IPS DF 19.7 (cell line): ENCODE results near the gene RAI14.

Source experiments
- DNase-seq: peaks from one replicate; pipeline ENCODE4 v3.0.0-alpha.2; 2013; ENCODE audit warnings: low read depth, low spot score

RAI14 gene

DNA sequence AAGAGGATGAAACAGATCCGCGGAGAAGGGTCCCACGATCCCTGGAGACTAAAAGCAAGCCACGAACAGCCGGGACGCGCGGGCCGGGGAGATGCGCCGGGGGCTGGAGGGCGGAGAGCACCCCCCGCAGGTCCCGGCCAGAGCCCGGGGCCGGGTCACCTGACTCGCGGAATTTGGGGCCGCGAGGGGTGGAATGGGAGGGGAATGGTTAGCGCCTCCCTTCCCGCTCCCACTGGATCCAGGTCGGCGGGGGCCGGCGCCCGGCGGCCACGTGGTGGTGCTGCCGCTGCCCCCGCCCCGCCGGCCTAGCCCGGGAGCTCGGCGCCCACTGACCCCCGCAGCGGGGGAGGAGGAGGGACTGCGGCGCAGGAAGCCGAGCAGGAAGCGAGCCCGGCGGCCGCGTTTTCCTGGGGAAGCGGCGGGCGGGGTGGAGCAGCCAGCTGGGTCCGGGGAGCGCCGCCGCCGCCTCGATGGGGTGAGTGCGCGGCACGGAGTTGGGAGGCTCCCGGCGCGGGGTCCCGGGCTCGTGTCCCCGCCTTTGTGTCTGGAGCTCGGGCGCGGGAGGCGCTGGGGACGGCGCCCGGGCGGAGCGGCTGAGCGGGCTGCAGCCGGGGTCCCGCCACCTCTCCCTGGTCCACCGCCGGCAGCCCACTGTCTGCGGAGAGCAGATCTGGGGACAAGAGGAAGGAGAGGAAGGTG is at the start of gene RAI14:
TSS of gene RAI14 (plus strand) at position 328 of the 699 bp plus-strand sequence. CDS start 30,592 bp downstream, outside the sequence.
- no peak for DNase-seq

DNA sequence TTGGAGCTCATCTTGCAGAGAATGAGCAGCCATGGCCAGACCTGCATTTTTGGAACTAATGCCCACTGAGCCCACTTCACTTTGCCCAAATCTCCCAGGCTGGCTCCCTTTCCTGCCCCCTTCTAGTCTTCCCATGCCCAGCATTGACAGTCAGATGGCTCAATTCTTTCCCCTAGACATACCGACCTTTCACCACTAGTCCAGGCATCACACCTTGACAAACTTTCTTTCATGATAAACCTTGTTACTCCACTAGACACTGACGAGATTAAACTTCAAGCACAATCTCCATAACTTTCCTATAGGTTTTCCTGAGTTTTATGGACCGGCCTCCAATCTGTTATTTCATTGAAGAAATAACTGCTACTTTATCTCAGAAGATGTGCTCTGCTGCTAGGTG is 47.8 kb upstream of the RAI14 start:
- DNase-seq: no peak

DNA sequence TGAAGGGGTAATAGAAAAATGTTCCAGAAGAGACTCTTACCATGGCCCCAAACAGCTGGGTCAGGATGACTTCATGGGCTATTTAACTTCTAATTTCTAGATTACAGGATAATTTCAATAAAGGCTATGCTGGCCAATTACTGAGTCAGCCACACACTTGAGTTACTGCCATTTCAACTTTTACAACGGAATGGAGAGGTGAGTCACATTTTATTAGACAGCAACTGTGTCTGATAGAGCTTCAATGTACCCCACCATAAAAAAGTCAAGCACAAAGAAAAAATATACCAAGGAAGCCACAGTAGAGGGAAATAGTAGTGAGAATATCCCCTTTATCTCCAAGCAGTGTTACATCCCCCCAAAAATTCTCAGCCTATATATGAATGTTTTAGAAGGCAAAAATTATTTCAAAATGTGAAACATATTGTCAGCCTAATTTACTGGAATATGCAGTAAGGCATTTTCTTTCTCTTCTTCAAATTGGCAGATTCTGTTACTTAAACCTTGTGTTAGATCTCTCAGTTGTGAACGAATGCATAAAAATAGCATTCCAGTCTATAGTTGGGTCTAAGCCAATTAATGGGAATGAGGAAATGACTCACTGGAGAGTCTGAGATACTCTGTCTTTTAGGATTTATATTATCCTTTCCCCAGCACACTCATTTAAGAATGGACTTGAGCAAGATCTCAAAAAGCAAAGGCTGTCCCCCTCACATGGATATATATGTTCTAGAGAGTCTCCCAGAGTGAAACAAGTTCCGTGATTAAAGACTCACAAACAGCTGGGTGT is 47.1 kb upstream of the RAI14 start:
- no peak for DNase-seq

DNA sequence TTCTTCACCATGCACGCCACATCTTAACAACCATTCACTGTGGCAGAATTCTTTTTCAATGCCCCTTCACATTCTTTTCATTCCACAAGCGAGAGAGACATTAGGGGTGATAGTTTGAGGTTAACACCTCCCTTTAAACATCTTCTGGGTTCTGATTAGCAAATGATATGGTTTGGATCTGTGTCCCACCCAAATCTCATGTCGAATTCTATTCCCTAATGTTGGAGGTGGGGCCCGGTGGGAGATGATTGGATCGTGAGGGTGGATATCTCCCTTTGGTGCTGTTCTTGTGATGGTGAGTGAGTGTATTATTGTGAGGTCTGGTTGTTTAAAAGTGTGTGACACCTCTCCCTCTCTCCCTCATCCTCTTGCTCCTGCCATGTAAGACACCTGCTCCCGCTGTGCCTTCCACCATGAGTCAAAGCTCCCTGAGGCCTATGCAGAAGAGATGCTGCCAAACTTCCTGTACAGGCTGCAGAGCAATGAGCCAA is 46.1 kb upstream of the RAI14 start:
- DNase-seq: no peak

DNA sequence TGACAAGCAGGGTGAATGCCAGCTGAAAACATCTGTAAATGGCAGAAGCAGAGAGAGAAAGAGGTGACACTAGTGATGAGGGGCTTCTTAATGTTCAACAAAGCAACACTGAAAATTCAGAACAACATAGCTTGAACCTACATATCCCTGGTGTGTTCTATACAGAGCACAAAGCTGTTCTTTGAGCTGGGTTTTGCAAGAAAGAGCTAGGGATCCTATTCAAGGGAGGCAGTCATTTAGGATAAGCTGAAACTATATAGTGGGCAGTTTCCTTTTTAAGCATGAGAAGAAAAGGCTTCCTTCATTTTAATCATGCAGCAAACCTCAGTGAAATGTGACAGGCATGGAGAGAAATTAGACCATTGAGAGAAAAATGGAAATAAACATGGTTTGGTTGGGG is 45.6 kb upstream of the RAI14 start:
- no peak for DNase-seq

DNA sequence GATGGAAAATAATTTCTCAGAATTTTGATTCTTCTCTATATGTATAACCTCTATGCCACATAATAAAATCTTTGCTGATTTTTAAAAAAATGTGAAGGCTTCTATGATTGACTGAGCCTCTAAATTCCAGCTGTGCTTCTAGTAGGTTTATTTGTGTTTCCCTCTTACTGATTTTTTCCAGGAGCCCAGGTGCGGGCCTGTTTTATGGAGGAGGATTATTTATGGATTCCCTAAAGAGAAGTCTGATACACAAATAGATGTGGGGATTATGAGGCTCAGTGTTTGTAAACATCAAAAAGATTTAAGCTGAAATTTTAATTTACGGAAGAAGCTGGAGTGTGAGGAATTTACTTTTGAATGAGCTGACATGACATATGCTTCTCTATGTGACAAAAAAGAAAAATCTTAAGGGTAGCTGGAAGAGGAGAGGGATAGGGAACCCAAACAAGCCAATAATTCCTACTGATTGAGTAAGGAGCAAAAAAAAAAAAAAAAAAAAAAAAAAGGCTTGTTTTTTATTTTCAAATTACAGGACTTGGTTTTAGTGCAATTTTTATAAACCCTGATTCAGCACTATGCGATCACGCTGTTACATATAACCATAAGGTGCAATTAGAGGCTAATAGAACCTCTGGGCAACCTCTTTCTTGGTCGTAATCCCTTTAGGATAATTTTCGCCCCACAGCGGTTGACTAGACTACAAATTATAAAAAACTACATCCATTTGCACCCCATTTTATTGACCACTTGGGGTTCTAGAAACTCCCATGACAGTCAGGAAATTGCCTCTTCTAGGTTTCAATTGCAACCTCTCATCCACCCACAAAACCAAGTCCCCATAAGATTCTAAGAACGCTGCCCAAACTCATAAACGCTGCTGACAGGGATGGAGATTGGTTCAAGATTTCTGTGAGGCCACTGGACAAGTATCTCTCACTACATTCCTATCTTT is 44.4 kb upstream of the RAI14 start:
- no peak for DNase-seq

DNA sequence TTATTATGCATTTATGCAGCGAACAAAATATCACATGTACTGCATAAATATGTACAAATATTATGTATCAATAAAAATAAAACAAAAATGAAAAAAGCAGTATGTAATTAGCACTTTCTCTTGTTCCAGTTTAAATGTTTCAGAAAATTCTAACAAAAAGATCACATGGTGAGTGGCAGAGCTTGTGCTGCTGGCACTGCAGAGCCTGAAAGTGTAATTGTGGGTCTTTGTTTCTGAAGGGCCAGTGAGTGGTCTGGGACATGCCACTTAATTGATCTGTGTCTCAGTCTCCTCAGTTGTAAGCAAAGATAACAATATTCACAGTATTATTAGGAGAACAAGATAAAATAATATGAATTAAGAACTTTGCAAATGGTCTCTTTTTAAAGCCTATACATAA is 39.5 kb upstream of the RAI14 start:
- no peak for DNase-seq

DNA sequence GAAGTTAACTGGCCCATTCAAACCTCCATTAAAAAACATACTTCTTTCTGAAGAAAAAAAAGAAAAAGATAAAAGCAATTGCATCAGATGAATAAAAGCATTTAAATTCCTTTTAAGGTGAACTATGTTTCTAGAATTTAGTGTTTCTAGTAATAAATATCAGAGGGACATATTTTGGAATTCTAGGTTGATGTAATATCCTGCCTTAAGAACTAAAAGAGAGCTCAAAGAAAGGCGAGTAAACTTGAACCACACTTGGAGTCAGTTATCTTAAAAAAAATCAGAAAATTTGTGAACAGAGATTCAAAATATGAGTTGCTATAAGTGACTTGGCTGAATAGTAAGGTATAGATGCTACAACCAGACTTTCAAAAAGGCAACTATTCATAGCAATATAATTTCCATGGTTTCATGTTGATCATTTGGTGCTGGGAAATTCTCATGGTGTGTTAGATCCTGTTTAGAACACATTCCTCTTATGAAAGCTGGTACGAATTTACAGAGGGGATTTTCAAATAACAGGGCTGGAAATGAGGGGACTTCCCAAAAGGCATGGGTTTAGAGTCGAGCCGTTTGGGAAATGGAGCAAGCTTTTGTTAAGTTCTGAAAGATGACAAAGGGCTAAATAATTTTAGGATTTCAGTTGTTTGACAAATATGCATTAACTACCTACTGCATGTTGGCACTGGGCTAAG is 37.6 kb upstream of the RAI14 start:
- no peak for DNase-seq

DNA sequence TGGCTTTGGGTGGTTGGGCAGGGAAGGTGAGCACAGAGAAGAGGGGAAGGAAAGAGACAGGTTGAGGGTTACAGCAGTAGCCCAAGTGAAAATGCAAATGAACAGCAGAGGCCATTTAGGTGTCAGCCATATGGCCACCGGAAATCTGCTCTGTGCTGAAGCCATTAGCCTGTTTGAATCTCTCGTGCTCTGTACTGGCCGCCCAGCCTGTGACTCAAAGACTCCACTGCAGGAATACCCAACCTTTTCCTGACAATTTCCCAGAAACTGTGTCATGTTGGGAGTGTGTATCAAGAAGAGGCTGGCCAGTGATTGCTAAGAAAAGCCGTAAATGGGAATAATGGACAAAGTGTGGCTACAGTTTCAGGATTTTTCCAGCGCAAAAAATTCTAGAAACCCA is 35.9 kb upstream of the RAI14 start:
- DNase-seq: no peak

DNA sequence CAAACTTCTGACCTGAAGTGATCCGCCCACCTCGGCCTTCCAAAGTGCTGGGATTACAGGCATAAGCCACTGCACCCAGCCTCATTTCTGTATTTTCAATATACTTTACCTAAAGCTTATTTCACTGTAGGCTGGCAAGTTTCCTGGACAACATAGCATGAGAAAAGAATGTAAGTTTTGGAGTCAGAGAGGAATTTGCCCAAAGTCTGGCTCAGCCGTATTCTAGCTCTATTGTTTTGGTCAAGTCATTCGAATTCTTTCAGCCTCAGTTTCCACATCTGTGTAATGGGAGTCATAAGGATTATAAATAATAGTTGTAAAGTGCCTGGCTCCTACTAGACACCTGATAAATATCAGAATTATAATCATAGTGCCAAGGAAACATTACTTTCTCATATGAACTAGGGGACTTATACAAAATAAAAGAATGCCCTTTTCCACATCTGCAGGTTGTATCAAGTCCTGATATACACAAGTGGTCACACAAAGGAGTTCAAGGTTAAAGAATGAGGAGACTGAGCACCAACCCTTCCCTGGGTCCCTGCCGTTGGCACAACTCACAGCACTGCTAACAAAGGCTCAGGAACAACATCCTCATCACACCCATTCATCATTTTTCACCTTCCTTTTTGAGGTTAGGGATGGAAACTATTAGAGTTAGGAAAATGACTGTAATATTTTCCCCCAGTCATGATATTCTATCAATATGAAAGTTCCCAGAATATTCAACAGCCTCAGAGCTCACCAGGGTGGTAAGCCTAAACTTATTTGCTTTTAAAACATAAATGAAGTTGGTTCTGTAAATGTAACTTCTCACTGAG is 34.6 kb upstream of the RAI14 start:
- no peak for DNase-seq

DNA sequence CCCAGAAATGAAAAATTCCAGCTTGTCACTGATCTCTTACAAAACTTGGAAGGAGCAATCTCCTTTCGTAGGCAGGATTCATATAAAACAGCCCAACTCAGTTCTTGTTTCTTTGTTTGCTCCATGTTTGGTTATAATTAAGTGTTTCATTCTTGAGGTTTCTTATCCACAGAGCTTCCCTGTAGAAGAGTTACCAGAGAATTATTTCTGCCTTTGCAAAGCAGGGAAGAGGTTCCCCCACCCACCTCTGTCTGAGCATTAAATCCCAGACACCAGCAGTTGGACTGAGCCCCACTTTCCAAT is 34.1 kb upstream of the RAI14 start:
- no peak for DNase-seq

DNA sequence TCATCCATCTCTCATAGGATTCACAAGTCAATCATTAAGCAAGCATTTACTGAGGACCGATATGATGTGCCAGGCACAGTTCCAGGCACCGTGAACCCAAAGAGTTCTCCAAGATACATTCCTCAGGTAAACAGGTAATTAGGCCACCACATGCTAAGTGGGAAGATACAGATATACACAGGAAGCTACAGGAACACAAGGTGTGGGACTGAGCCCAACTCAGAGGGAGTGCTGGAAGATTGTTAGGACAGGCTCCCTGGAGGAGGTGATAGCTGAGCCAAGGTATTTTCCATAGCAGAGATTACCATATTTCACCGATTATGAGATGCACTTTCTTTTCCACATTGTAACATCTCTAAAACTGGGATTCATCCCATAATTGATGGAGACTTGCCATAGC is 31.4 kb upstream of the RAI14 start:
- DNase-seq: no peak

DNA sequence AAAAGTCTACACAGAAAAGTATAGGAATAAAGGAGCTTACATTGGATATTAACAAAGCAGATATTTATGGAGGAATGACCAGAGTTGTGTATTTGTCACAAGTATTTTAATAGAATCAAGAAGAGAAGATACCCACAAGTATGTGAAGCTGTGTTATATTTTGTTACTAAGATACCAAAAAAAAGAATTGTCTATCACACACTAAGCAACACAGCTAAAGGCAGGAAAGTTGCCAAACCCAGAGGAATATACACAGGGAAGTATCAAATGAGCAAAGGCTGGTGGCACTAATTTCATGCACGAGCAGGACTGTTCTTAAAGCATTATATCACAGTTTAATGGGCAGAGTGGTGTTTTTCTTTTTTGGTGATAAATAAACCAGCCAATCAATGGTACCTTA is 30.9 kb upstream of the RAI14 start:
- no peak for DNase-seq

DNA sequence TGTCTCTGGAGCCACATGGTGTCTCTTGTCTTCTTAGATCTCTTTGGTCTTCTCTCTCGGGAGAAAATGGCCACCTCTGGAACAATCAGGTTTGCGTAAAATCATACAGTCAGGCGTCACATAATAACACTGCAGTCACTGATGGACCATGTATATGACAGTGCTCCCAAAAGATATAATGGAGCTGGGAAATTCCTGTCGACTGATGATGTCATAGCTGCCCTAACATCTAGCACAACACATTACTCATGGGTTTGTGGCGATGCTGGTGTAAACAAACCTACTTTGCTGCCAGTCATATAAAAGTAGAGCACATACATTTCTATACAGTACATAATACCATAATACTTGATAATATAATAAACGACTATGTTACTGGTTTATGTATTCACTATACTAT is 30.1 kb upstream of the RAI14 start:
- DNase-seq: no peak

DNA sequence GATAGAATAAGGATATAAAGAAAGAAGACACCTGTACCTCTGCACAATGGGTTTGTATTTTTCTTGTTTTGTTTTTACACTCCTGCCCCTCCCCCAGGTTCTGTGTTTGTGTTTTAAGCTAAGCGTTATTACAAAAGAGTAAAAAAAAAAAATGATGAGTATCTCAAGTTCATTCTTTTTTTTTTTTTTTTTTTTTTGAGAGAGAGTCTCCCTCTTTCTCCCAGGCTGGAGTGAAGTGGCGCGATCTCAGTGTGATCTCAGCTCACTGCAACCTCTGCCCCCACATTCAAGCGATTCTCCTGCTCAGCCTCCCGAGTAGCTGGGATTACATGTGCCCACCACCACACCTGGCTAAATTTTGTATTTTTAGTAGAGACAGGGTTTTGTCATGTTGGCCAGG is 29.4 kb upstream of the RAI14 start:
- DNase-seq: no peak

DNA sequence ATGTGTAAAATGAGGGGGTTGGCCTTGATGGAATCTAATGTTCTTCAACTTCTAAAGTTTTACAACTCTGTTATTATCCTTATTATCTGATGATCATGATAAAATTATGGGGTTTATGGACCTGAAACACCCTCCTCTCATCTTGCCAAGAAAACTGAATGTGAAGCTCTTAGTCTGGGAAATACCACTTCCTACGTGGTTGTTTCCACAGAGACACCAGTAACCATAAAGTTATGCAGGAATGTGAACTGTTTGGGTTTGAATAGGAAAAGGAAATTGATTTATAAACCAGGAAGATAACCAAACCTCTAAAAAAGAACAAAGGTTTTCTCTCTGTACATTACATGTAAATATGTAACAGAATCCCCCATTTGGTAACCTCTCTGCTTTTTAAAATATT is 28.3 kb upstream of the RAI14 start:
- no peak for DNase-seq

DNA sequence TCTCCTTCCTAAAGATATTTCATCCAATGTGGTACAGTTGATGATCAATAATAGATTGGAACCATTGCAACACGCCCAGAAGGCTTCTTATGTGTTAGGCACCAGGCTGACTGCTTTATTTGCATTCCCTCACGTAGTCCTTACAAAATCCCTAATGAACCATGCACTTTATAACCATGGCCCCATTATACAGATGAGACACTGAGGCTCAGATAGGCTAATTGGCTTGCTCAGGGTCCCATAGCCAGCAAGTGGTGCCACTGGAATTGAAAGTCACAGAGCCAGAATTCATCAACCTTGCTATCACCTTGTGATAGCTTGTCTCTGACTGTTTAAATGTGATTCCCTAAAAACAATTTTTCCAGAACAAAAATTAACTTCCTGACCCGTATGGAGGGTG is 27.8 kb upstream of the RAI14 start:
- DNase-seq: no peak

DNA sequence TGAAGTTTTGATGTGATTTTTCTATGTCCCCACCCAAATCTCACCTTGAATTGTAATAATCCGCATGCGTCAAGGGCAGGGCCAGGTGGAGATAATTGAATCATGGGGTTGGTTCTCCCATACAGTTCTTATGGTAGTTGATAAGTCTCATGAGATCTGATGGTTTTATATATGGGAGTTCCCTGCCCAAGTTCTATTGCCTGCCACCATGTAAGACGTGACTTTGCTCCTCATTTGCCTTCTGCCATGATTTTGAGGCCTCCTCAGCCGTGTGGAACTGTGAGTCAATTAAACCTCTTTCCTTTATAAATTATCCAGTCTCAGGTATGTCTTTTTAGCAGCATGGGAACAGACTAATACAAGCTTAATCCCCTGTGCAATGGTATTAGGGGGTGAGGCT is 25.5 kb upstream of the RAI14 start:
- no peak for DNase-seq

DNA sequence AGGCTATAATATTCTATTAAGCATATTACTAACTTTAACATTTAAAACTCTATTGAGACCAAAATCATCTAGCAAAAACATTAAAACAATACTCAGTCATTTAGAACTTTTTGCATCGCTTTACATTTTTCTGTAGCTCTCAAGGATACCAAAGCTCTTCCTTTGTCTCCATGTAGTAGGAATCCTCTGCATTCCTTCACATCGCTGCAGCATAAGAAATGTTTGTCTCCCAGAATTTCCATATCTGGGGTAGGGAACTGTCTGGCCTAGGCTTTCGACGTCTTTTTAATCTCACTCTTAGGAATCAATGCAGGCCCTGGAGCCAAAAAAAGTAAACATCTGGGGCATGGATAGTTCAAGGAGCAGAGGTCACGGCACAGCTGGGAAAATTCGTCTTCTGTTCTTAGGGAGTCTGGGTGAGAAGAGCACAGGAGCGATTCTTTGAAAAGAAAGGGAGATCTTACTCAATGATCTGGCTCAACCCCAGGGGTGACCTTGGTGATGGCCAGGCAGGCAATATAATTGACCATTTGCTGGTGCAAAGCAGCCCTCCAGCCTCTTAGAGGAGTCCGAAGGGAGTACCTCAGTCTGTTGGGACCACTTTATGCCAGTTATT is 23.2 kb upstream of the RAI14 start:
- no peak for DNase-seq
